ENCODE data around the gene ZDHHC24.

- no peak for TF ChIP-seq CTCF (IDR thresholded peaks at IDR 0.05; ENCODE audit: low read depth, low read length)
- TF ChIP-seq, protein P1, sequence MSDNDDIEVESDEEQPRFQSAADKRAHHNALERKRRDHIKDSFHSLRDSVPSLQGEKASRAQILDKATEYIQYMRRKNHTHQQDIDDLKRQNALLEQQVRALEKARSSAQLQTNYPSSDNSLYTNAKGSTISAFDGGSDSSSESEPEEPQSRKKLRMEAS (IDR thresholded peaks at IDR 0.05; ENCODE audit: low read depth, low read length) = no peak
- no peak for TF ChIP-seq POLR2A (IDR thresholded peaks at IDR 0.05; ENCODE audit: extremely low read depth, insufficient read length)
These were observed 69.0 kb downstream of the ZDHHC24 start for GRCh38 chr11:66476841-66477251.

All from NB4 (cell line).